ENCODE data around the gene PIK3C2G.

The PIK3C2G gene

GRCh38 chr12:18281941-18282340, 20.6 kb downstream of the PIK3C2G start:
- DNase-seq = no peak

GRCh38 chr12:18283831-18284230, 22.5 kb downstream of the PIK3C2G start:
- DNase-seq = no peak

GRCh38 chr12:18284386-18284785, 23.1 kb downstream of the PIK3C2G start:
- DNase-seq = no peak

- DNase-seq = no peak
These were observed 23.8 kb downstream of the PIK3C2G start for GRCh38 chr12:18285161-18285560.

GRCh38 chr12:18290386-18290785, 29.1 kb downstream of the PIK3C2G start:
- DNase-seq = no peak

GRCh38 chr12:18294889-18295288, 33.6 kb downstream of the PIK3C2G start:
- DNase-seq = no peak

- DNase-seq = no peak
These were observed 35.0 kb downstream of the PIK3C2G start for GRCh38 chr12:18296201-18296908.

GRCh38 chr12:18296909-18297280, 35.6 kb downstream of the PIK3C2G start:
- no peak for DNase-seq

GRCh38 chr12:18297902-18298301, 36.6 kb downstream of the PIK3C2G start:
- no peak for DNase-seq

GRCh38 chr12:18302809-18303430, 41.6 kb downstream of the PIK3C2G start:
- no peak for DNase-seq

- DNase-seq = no peak
These were observed 43.3 kb downstream of the PIK3C2G start for GRCh38 chr12:18304609-18305008.

GRCh38 chr12:18306311-18306710, 45.0 kb downstream of the PIK3C2G start:
- DNase-seq = no peak

- no peak for DNase-seq
These were observed 52.0 kb downstream of the PIK3C2G start for GRCh38 chr12:18313306-18313705.

GRCh38 chr12:18320036-18320617, 58.8 kb downstream of the PIK3C2G start:
- DNase-seq = peak; percentile 21 to 26

- DNase-seq = no peak
These were observed 59.7 kb downstream of the PIK3C2G start for GRCh38 chr12:18320976-18321375.

GRCh38 chr12:18323159-18323558, 61.8 kb downstream of the PIK3C2G start:
- DNase-seq = no peak

- no peak for DNase-seq
These were observed 65.7 kb downstream of the PIK3C2G start for GRCh38 chr12:18327036-18327435.

- DNase-seq = no peak
These were observed 70.9 kb downstream of the PIK3C2G start for GRCh38 chr12:18332173-18332572.

- no peak for DNase-seq
These were observed 78.3 kb downstream of the PIK3C2G start for GRCh38 chr12:18339633-18340032.

GRCh38 chr12:18340186-18340585, 78.9 kb downstream of the PIK3C2G start:
- DNase-seq = no peak

GRCh38 chr12:18340786-18341185, 79.5 kb downstream of the PIK3C2G start:
- DNase-seq = no peak

GRCh38 chr12:18343708-18344107, 82.4 kb downstream of the PIK3C2G start:
- no peak for DNase-seq

- DNase-seq = no peak
These were observed 83.9 kb downstream of the PIK3C2G start for GRCh38 chr12:18345021-18345735.

- no peak for DNase-seq
These were observed 91.0 kb downstream of the PIK3C2G start for GRCh38 chr12:18352312-18352711.

Measured in inflammatory macrophage treated with lipopolysaccharide for 1 hour (primary cell).